ENCODE measurements around the gene EXT2.

The EXT2 gene

GRCh38 chr11:44177905-44178304 lies 82.4 kb downstream of the EXT2 start:
- TF ChIP-seq CTCF (IDR thresholded peaks at IDR 0.05; ENCODE audit: low read depth, low read length): no peak
- H3K4me3 ChIP-seq (ENCODE audit: low read depth, low read length): no peak overlapping the region

DNA sequence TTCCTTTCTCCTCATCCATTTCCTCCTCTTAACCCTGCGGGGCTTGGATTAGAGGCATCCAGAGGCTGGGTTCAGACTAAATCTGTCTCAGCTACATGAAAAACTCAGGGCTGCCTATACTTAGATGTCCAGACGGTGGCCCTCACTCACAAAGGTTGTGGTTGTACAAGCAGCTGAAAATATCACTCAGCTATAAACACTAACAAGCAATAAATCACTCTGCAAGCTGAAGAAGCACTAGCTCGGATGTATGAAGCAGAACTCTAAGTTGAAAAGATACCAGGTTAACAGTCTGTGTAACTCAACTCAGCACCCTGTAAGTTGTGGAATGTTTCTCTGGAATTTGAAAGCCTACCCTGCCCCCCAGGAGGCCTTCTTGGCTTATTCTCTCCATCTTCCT lies 82.9 kb downstream of the EXT2 start:
- no peak for TF ChIP-seq CTCF (IDR thresholded peaks at IDR 0.05; ENCODE audit: low read depth, low read length)
- H3K4me3 ChIP-seq (ENCODE audit: low read depth, low read length): no peak overlapping the region

- no peak overlapping the region for H3K4me3 ChIP-seq (ENCODE audit: low read depth, low read length)
- TF ChIP-seq CTCF (IDR thresholded peaks at IDR 0.05; ENCODE audit: low read depth, low read length): no peak
Observed at GRCh38 chr11:44179173-44179572, 83.7 kb downstream of the EXT2 start.

GRCh38 chr11:44180107-44180506 lies 84.6 kb downstream of the EXT2 start:
- no peak overlapping the region for H3K4me3 ChIP-seq (ENCODE audit: low read depth, low read length)
- no peak for TF ChIP-seq CTCF (IDR thresholded peaks at IDR 0.05; ENCODE audit: low read depth, low read length)

DNA sequence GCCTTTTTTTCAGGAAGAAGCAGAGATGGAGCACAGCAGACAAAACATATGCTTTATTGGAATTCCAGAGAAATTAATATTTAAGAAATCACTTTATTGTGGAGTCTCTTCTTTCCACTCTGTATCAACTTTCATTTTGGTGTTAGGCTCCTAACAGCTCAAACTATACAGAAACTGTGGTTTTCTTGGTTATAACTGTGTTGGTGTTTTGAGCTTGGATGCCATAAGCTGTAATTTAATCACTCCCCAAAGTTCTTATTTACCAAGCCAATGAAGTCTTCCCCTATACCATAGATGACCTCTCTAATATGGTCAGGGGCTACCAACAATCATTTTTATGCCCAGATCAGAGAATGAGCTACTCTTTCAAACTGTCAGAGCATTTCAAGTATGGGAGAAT lies 90.0 kb downstream of the EXT2 start:
- TF ChIP-seq CTCF (IDR thresholded peaks at IDR 0.05; ENCODE audit: low read depth, low read length): no peak
- no peak overlapping the region for H3K4me3 ChIP-seq (ENCODE audit: low read depth, low read length)

- TF ChIP-seq CTCF (IDR thresholded peaks at IDR 0.05; ENCODE audit: low read depth, low read length): no peak
Observed at GRCh38 chr11:44186321-44186930, 90.9 kb downstream of the EXT2 start.

GRCh38 chr11:44188643-44189042 lies 93.2 kb downstream of the EXT2 start:
- H3K4me3 ChIP-seq (ENCODE audit: low read depth, low read length): no peak overlapping the region
- no peak for TF ChIP-seq CTCF (IDR thresholded peaks at IDR 0.05; ENCODE audit: low read depth, low read length)

More at GRCh38 chr11:44186321-44186930, 90.9 kb downstream of the EXT2 start:
- no peak overlapping the region for H3K4me3 ChIP-seq (ENCODE audit: low read depth, low read length)
